Pulmonary artery endothelial cell (primary cell): ENCODE results near the gene GAREM2. TPM values are rescaled to one million over a fixed set of nuclear protein-coding genes. Genes with fewer than 3 reads are reported as not detected.
"Not testable (repeated sequence)": the region's sequence is repeated elsewhere in the genome, so short reads cannot be mapped to it uniquely, and the experiment has no call there.

Experiments used
- DNase-seq: peaks from one replicate; pipeline ENCODE4 v3.0.0-alpha.2; 2011; ENCODE audit warnings: low read depth, low spot score
- total RNA-seq: library from RNA; depleted of rRNA; stranded (reverse); fragments of >200 nt; gene quantifications from 2 replicates; pipeline ENCODE4 v1.2.3, GENCODE V29; 2014

Gene GAREM2
- total RNA-seq, result 0.46 and 0.92 TPM in 2 replicates

- DNase-seq, result no peak
Observed at GRCh38 chr2:26172871-26173775, at the start of gene GAREM2. Gene GAREM2 (plus strand): TSS chr2:26173088. CDS start chr2:26173221, 133 bp downstream.

- DNase-seq, result no peak
Observed at GRCh38 chr2:26123426-26123825, 49.5 kb upstream of the GAREM2 start.

GRCh38 chr2:26126074-26126473 lies 46.8 kb upstream of the GAREM2 start:
- no peak for DNase-seq

GRCh38 chr2:26128176-26128575 lies 44.7 kb upstream of the GAREM2 start:
- no peak for DNase-seq

- no peak for DNase-seq
Observed at GRCh38 chr2:26130763-26131162, 42.1 kb upstream of the GAREM2 start.

- no peak for DNase-seq
Observed at GRCh38 chr2:26136451-26136850, 36.4 kb upstream of the GAREM2 start.

GRCh38 chr2:26139269-26140183 lies 33.4 kb upstream of the GAREM2 start:
- no peak for DNase-seq

- DNase-seq, result no peak
Observed at GRCh38 chr2:26141145-26141769, 31.6 kb upstream of the GAREM2 start.

GRCh38 chr2:26144031-26144430 lies 28.9 kb upstream of the GAREM2 start:
- DNase-seq, result no peak

- peak; percentile 10 for DNase-seq
Observed at GRCh38 chr2:26144953-26145680, 27.8 kb upstream of the GAREM2 start.

- DNase-seq, result no peak
Observed at GRCh38 chr2:26148501-26148900, 24.4 kb upstream of the GAREM2 start.

GRCh38 chr2:26150243-26150642 lies 22.6 kb upstream of the GAREM2 start:
- DNase-seq, result no peak

- DNase-seq, result no peak
Observed at GRCh38 chr2:26157580-26157979, 15.3 kb upstream of the GAREM2 start.

GRCh38 chr2:26161926-26162325 lies 11.0 kb upstream of the GAREM2 start:
- DNase-seq, result no peak

- no peak for DNase-seq
Observed at GRCh38 chr2:26162963-26163362, 9.9 kb upstream of the GAREM2 start.

GRCh38 chr2:26164231-26164630 lies 8.7 kb upstream of the GAREM2 start:
- no peak for DNase-seq

- DNase-seq, result no peak
Observed at GRCh38 chr2:26164641-26165211, 8.2 kb upstream of the GAREM2 start.

- no peak for DNase-seq
Observed at GRCh38 chr2:26165403-26165802, 7.5 kb upstream of the GAREM2 start.

GRCh38 chr2:26166541-26166940 lies 6.3 kb upstream of the GAREM2 start:
- DNase-seq, result not testable (repeated sequence)

GRCh38 chr2:26168785-26169184 lies 4.1 kb upstream of the GAREM2 start:
- DNase-seq, result no peak

GRCh38 chr2:26169226-26169625 lies 3.7 kb upstream of the GAREM2 start:
- DNase-seq, result no peak
